ENCODE data around the gene ETFA. TPM values are rescaled to one million over a fixed set of nuclear protein-coding genes. Genes with fewer than 3 reads are reported as not detected.
A peak's percentile ranks its signal among the peaks of the same experiment; 100 is the strongest.
"Not testable (repeated sequence)": the region's sequence is repeated elsewhere in the genome, so short reads cannot be mapped to it uniquely, and the experiment has no call there.

Gene ETFA
- total RNA-seq, 1 donor from 2014 or later = 144 TPM

DNA sequence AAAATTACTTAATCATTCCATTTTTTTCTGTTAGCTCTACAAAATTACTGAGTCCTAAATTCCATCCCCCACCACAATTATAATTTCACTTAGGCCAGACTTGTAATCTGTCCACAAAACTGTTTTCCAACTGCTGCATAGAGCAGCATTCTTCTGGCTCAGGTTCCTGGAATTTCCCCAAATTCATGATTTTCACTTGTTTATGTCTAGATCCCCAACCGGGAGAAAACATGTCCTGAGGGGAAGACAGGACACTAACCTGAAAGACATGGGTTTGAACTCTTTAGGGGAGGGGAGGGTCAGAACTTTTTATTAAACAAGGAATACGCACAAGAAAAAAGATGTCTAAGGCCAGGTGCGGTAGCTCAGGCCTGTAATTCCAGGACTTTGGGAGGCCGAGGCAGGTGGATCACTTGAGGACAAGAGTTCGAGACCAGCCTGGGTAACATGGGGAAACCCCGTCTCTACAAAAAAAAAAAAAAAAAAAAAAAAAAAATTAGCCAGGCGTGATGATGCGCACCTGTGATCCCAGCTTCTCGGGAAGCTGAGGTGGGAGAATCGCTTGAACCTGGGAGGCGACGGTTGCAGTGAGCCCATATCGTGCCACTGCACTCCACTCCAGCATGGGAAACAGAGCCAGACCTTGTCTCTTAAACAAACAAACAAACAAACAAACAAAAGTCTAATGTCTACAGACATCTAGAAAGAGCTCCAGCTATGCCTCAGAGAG is 1.5 kb downstream of the ETFA start:
- Mint-ChIP-seq H3K36me3 (ENCODE audit: unreplicated experiment) (no peaks in the 10 kb centered on the region), H3K27ac (ENCODE audit: unreplicated experiment) (peak overlapping the region; percentile 78), H3K4me3 (ENCODE audit: unreplicated experiment) (peak overlapping the region; percentile 89), H3K4me1 (ENCODE audit: low read depth, unreplicated experiment) (peaks cover 20% of the 10 kb centered on the region), H3K27me3 (ENCODE audit: unreplicated experiment) (no peaks in the 10 kb centered on the region), H3K9me3 (ENCODE audit: unreplicated experiment) (peaks cover 3% of the 10 kb centered on the region)
- TF ChIP-seq, protein P1, sequence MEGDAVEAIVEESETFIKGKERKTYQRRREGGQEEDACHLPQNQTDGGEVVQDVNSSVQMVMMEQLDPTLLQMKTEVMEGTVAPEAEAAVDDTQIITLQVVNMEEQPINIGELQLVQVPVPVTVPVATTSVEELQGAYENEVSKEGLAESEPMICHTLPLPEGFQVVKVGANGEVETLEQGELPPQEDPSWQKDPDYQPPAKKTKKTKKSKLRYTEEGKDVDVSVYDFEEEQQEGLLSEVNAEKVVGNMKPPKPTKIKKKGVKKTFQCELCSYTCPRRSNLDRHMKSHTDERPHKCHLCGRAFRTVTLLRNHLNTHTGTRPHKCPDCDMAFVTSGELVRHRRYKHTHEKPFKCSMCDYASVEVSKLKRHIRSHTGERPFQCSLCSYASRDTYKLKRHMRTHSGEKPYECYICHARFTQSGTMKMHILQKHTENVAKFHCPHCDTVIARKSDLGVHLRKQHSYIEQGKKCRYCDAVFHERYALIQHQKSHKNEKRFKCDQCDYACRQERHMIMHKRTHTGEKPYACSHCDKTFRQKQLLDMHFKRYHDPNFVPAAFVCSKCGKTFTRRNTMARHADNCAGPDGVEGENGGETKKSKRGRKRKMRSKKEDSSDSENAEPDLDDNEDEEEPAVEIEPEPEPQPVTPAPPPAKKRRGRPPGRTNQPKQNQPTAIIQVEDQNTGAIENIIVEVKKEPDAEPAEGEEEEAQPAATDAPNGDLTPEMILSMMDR (IDR thresholded peaks at IDR 0.05; ENCODE audit: partially characterized antibody, unreplicated experiment) = no peak
- DNase-seq = no peak

DNA sequence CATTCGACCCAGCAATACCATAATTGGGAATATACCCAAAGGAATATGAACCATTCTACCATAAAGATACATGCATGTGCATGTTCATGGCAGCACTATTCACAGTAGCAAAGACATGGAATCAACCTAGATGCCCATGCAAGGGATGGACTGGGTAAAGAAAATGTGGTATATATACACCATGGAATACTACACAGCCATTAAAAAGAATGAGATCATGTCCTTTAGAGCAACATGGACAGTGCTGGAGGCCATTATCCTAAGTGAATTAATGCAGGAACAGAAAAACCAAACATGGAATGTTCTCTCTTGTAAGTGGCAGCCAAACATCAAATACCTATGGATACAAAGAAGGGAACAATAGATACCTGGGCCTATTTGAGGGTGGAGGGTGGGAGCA is 7.4 kb downstream of the ETFA start:
- H3K27ac Mint-ChIP-seq (ENCODE audit: unreplicated experiment) = no peak overlapping the region
- H3K4me3 Mint-ChIP-seq (ENCODE audit: unreplicated experiment) = no peak overlapping the region
- no peaks in the 10 kb centered on the region for H3K27me3 Mint-ChIP-seq (ENCODE audit: unreplicated experiment)
- no peaks in the 10 kb centered on the region for H3K36me3 Mint-ChIP-seq (ENCODE audit: unreplicated experiment)
- TF ChIP-seq, protein P1 (IDR thresholded peaks at IDR 0.05; ENCODE audit: partially characterized antibody, unreplicated experiment) = no peak
- H3K9me3 Mint-ChIP-seq (ENCODE audit: unreplicated experiment) = no peaks in the 10 kb centered on the region
- DNase-seq = no peak
- no peaks in the 10 kb centered on the region for H3K4me1 Mint-ChIP-seq (ENCODE audit: low read depth, unreplicated experiment)

DNA sequence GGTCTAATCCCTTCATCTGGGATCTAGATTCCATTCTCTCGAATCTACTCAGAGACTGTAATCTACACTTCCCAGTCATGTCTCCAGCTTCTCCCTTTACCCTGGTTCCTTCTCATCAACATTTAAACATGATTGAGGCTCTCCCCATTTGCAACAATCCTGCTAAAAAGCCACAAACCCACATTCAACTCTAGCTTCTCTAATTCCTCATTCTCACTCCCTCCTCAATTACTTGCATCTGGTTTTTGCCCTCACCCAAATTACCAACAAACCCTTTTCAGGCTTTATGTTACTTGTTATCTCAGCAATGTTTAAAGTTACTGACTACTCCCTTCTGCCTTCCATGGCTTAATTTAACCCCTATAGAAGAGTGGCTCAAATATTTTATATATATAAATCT is 11.5 kb downstream of the ETFA start:
- H3K27ac Mint-ChIP-seq (ENCODE audit: unreplicated experiment) = no peak overlapping the region
- no peaks in the 10 kb centered on the region for H3K4me1 Mint-ChIP-seq (ENCODE audit: low read depth, unreplicated experiment)
- H3K9me3 Mint-ChIP-seq (ENCODE audit: unreplicated experiment) = no peaks in the 10 kb centered on the region
- H3K27me3 Mint-ChIP-seq (ENCODE audit: unreplicated experiment) = no peaks in the 10 kb centered on the region
- TF ChIP-seq, protein P1 (IDR thresholded peaks at IDR 0.05; ENCODE audit: partially characterized antibody, unreplicated experiment) = no peak
- H3K36me3 Mint-ChIP-seq (ENCODE audit: unreplicated experiment) = no peaks in the 10 kb centered on the region
- DNase-seq = no peak
- H3K4me3 Mint-ChIP-seq (ENCODE audit: unreplicated experiment) = no peak overlapping the region

DNA sequence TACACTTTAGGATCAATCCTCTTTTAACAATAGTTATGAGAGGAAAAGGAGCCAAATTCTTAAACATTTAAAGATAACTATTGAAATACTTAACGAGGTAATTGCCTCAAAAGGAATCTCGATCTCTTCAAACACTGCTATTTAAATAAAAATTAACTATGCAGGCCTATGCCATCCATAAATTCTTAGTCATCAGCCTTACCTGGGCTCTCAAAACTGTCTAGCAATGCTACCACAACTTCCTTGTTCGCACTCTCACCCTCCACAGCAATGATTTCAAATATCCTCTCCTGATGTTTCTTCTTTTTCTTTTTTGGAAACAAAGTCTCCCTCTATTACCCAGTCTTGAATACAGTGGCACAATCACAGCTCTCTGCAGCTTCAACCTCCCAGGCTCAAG is 12.3 kb downstream of the ETFA start:
- TF ChIP-seq, protein P1 (IDR thresholded peaks at IDR 0.05; ENCODE audit: partially characterized antibody, unreplicated experiment) = no peak
- DNase-seq = no peak
- H3K4me3 Mint-ChIP-seq (ENCODE audit: unreplicated experiment) = no peak overlapping the region
- no peaks in the 10 kb centered on the region for H3K4me1 Mint-ChIP-seq (ENCODE audit: low read depth, unreplicated experiment)
- no peaks in the 10 kb centered on the region for H3K36me3 Mint-ChIP-seq (ENCODE audit: unreplicated experiment)
- H3K27me3 Mint-ChIP-seq (ENCODE audit: unreplicated experiment) = no peaks in the 10 kb centered on the region
- H3K27ac Mint-ChIP-seq (ENCODE audit: unreplicated experiment) = no peak overlapping the region
- no peaks in the 10 kb centered on the region for H3K9me3 Mint-ChIP-seq (ENCODE audit: unreplicated experiment)

DNA sequence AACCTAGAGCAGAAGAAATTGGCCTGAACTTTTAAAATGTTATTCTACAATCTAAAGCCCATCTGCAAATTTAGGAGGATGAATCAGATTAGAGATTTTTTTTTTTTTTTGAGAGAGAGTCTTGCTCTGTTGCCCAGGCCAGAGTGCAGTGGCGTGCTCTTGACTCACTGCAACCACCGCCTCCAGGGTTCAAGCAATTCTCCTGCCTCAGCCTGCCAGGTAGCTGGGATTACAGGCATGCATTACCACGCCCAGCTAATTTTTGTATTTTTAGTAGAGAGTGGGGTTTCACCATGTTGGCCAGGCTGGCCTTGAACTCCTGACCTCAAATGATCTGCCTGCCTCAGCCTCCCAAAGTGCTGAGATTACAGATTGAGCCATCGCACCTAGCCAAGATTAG is 13.3 kb downstream of the ETFA start:
- not testable (repeated sequence) for H3K27ac Mint-ChIP-seq (ENCODE audit: unreplicated experiment); H3K4me1 Mint-ChIP-seq (ENCODE audit: low read depth, unreplicated experiment); DNase-seq; H3K36me3 Mint-ChIP-seq (ENCODE audit: unreplicated experiment); H3K4me3 Mint-ChIP-seq (ENCODE audit: unreplicated experiment); H3K27me3 Mint-ChIP-seq (ENCODE audit: unreplicated experiment); H3K9me3 Mint-ChIP-seq (ENCODE audit: unreplicated experiment)
